Psoas muscle (tissue), 8 donors: Measurements from ENCODE around the gene BMPR1A. TPM values are rescaled to one million over a fixed set of nuclear protein-coding genes. Genes with fewer than 3 reads are reported as not detected.
A peak's percentile ranks its signal among the peaks of the same experiment; 100 is the strongest.

Experiments
- ATAC-seq, 4 donors: fragments of 200-7000 bp; cut with Tn5 transposase; one replicate each; pipeline ENCODE4 v1.9.1; 2020; ENCODE audit warnings: moderate library complexity in 3 of 4, mild to moderate bottlenecking in 2 of 4
- DNase-seq, 2 donors: peaks; one replicate each; pipeline ENCODE4 v3.0.0-alpha.2; 2020
- H3K27ac ChIP-seq: fragments of 200-600 bp; one replicate; pipeline ENCODE4 v1.8.0; 2022
- H3K27me3 ChIP-seq, 3 donors: fragments of 200-600 bp in 1 of 3; one replicate each; pipeline versions ENCODE4 v1.6.1 to v1.8.0; 2013 to 2022; ENCODE audit warnings: low read length in 2 of 3, mild to moderate bottlenecking in 2 of 3, moderate library complexity in 1 of 3; ENCODE audit not compliant: insufficient read depth in 3 of 3
- H3K36me3 ChIP-seq, 2 donors: fragments of 200-600 bp in 1 of 2; one replicate each; pipeline versions ENCODE4 v1.6.1 to v1.8.0; 2013 to 2022; ENCODE audit warnings: low read depth in 1 of 2, mild to moderate bottlenecking in 1 of 2, moderate library complexity in 1 of 2; ENCODE audit not compliant: insufficient read depth in 1 of 2
- H3K4me1 ChIP-seq: fragments of 200-600 bp; one replicate; pipeline ENCODE4 v1.8.0; 2022
- H3K4me3 ChIP-seq: fragments of 200-600 bp; one replicate; pipeline ENCODE4 v1.8.0; 2022; ENCODE audit warnings: mild to moderate bottlenecking
- H3K9me3 ChIP-seq: fragments of 200-600 bp; one replicate; pipeline ENCODE4 v1.8.0; 2022
- WGBS, 3 donors: extraction: QIAGEN DNeasy Blood & Tissue Kit; methylation state at CpG; one replicate each; pipeline versions ENCODE4 v1.1.6 to v1.1.7; 2013; 5-methylcytosine and 5-hydroxymethylcytosine counted together
- intact Hi-C, 2 donors: fragments of 100-400 bp; cut with DNase I; formaldehyde crosslinking; loops; one replicate each; pipeline versions ENCODE4 v1.11.0 to v1.14.2; 2022
- polyA plus RNA-seq, 3 donors: library from polyadenylated mRNA; stranded (reverse); fragments of 200-250 nt; gene quantifications; one replicate each; pipeline ENCODE4 v1.2.3, GENCODE V29; 2013
- total RNA-seq, 4 donors: library from RNA; stranded (reverse); fragmentation: NEBNext Ultra II Directional in 2 of 4; extraction: Animal tissue kit (Norgen Biotek cat#: 25700) in 2 of 4; gene quantifications; one replicate each; pipeline versions ENCODE4 v1.2.1 to v1.2.4, GENCODE V29; 2021 to 2023
- TF ChIP-seq, protein P1 (sequence below): fragments of 200-600 bp; IDR thresholded peaks from one replicate; pipeline ENCODE4 v1.8.0; 2022; ENCODE audit warnings: antibody characterized with exemption
- donor health status: healthy with polysubstance abuse.
- donor health status: DM: no; HTN: no; CAD: no; lungs with moderate emphysema.
- donor health status: Bipolar disorder and iron deficiency.
- donor health status: healthy.
- donor health status: DM: yes; HTN: yes; CAD: no.
- donor health status: DM: no; HTN: no; CAD: no.
- donor health status: DM: no; HTN: no; CAD: no.
- donor health status: DM: yes; HTN: yes; CAD: no.

Gene BMPR1A
- total and polyA plus RNA-seq, 7 donors: 4.6 to 30.0 (median 22.7) TPM

DNA sequence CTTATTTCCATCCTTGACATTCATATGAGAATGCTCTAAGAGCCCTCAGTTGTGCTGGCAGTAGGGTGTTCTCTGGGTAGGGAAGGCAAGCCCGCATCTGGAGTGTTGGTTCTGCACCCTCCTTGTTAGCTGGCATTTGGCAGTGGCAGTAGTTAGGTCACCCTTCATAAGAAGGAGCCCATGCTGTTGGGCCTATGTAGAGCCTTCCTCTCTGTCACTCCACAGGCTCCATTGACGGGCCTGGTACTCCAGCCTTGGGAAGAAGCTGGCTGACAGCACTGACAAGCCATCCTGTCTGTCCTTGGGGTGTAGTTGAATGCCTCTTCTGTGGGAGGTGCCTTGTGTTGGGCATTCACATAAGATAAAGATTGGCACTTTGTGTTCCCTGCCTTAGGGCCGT, 89.7 kb downstream of the BMPR1A start:
- Histone ChIP-seq H3K4me3 (no peak overlapping the region), H3K27me3 (no peaks in the 10 kb centered on the region), H3K27ac (no peak overlapping the region), H3K4me1 (peaks cover 8% of the 10 kb centered on the region), H3K9me3 (no peaks in the 10 kb centered on the region), H3K36me3 (peaks cover 0 to 9% of the 10 kb centered on the region in 2 donors)
- WGBS, 3 donors: 80 to 94% (median 89%) methylated on average over 3 of the region's 3 CpGs
- no peak for DNase-seq
- TF ChIP-seq, protein P1, sequence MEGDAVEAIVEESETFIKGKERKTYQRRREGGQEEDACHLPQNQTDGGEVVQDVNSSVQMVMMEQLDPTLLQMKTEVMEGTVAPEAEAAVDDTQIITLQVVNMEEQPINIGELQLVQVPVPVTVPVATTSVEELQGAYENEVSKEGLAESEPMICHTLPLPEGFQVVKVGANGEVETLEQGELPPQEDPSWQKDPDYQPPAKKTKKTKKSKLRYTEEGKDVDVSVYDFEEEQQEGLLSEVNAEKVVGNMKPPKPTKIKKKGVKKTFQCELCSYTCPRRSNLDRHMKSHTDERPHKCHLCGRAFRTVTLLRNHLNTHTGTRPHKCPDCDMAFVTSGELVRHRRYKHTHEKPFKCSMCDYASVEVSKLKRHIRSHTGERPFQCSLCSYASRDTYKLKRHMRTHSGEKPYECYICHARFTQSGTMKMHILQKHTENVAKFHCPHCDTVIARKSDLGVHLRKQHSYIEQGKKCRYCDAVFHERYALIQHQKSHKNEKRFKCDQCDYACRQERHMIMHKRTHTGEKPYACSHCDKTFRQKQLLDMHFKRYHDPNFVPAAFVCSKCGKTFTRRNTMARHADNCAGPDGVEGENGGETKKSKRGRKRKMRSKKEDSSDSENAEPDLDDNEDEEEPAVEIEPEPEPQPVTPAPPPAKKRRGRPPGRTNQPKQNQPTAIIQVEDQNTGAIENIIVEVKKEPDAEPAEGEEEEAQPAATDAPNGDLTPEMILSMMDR: no peak
- peak in 2 of 4 donors; percentile 32 to 46 for ATAC-seq
- intact Hi-C loops: no loop called here

GRCh38 chr10:86848747-86849146, 92.3 kb downstream of the BMPR1A start:
- no peak for DNase-seq
- Histone ChIP-seq H3K4me1 (peaks cover 8% of the 10 kb centered on the region), H3K9me3 (no peaks in the 10 kb centered on the region), H3K36me3 (peaks cover 0 to 4% of the 10 kb centered on the region in 2 donors), H3K27ac (no peak overlapping the region), H3K4me3 (no peak overlapping the region), H3K27me3 (no peaks in the 10 kb centered on the region)
- intact Hi-C loops: no loop called here
- TF ChIP-seq, protein P1: no peak
- ATAC-seq: no peak

DNA sequence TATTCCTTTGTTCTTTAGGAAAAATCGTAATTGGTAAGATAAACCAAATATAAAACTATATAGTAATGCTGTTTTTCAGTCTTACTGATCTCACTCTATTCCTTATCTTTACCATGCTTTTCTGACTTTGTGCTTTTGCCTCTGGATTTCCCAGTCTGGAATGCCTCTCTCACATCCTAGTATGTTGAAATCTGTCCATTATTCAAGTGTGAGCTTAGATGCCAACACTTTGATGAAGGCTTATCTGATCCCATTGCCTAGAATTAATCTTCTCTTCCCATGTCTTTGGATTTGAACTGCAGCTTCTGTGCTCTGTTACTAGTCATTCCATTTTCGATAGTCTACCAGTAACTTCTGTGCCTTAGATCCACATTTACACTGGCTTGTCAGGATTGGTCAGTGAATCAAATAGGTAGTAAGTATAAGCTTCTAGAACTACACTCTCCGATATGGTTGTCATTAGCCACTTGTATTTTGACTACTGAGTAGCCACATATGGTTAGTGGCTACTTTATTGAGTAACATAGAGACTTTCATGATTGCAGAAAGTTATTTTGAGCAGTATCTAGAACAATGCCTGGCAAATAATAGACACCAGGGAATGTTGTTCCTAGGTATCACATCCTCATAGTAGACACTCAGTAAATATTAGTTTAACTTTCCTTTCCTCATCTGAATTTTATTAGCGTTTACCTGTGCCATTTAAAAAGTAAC, 92.9 kb downstream of the BMPR1A start:
- Histone ChIP-seq H3K27ac (no peak overlapping the region), H3K4me1 (peaks cover 8% of the 10 kb centered on the region)
- intact Hi-C loops: no loop called here

DNA sequence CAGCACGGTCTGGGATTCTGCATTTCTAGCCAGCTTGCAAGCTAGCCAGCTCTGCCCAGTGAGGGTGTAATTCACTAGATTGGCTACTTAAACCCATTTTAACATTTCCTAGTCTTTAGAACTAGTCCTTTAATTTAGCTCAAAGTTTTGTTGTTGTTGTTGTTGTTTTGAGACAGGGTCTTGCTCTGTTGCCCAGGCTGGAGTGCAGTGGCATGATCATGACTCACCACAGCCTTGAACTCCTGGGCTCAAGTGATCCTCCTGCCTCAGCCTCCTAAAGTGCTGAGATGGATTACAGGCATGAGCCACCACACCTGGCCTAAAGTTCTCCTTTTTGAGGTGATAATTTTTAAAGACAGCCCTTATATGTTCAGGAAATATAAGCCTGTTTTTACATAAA, 94.1 kb downstream of the BMPR1A start:
- Histone ChIP-seq H3K9me3 (no peaks in the 10 kb centered on the region), H3K36me3 (no peaks in the 10 kb centered on the region), H3K27ac (no peak overlapping the region), H3K4me1 (peaks cover 8% of the 10 kb centered on the region), H3K4me3 (no peak overlapping the region), H3K27me3 (no peaks in the 10 kb centered on the region)
- ATAC-seq: no peak
- intact Hi-C loops: no loop called here
- 87 to 100% (median 95%) methylated on average over 1 of the region's 1 CpG for WGBS, 3 donors
- TF ChIP-seq, protein P1: no peak
- no peak for DNase-seq

More for the DNA sequence above, 92.9 kb downstream of the BMPR1A start:
- Histone ChIP-seq H3K9me3 (no peaks in the 10 kb centered on the region), H3K36me3 (no peaks in the 10 kb centered on the region), H3K4me3 (no peak overlapping the region), H3K27me3 (no peaks in the 10 kb centered on the region)
- WGBS, 3 donors: 90 to 94% (median 93%) methylated on average over 4 of the region's 4 CpGs
- ATAC-seq: peak in 3 of 4 donors; percentile 51 to 60 (median 56)
- TF ChIP-seq, protein P1: no peak
- DNase-seq: no peak
